ENCODE data around the gene SHANK3.

The SHANK3 gene

GRCh38 chr22:50711446-50712340, 39.1 kb downstream of the SHANK3 start:
- no peak overlapping the region for H3K4me2 ChIP-seq (ENCODE audit: low read depth, low read length, poor library complexity, severe bottlenecking)

GRCh38 chr22:50712341-50713007, 39.9 kb downstream of the SHANK3 start:
- Histone ChIP-seq H3K36me3 (ENCODE audit: low read length) (no peaks in the 10 kb centered on the region), H3K9me2 (replicated peaks; ENCODE audit: insufficient read depth, low read length) (no peaks in the 10 kb centered on the region), H4K20me1 (ENCODE audit: low read depth, low read length) (no peaks in the 10 kb centered on the region), H3K4me3 (ENCODE audit: insufficient read depth, low read length, poor library complexity, severe bottlenecking) (no peak overlapping the region), H3K9me3 (ENCODE audit: insufficient read depth, low read length) (no peaks in the 10 kb centered on the region), H3K27ac (ENCODE audit: low read depth, low read length) (no peak overlapping the region), H3F3A (ENCODE audit: insufficient read depth) (no peaks in the 10 kb centered on the region), H3K9ac (ENCODE audit: low read length) (no peak overlapping the region), H3K79me2 (ENCODE audit: insufficient read depth, low read length) (no peaks in the 10 kb centered on the region), H3K27me3 (ENCODE audit: low read length) (no peaks in the 10 kb centered on the region), H3K4me2 (ENCODE audit: low read depth, low read length, poor library complexity, severe bottlenecking) (no peak overlapping the region), H2AFZ (ENCODE audit: low read depth, low read length, severe bottlenecking) (no peak overlapping the region)
- TF ChIP-seq EZH2phosphoT487 (conservative IDR thresholded peaks at IDR 0.05; ENCODE audit: low read length), result no peak
- no peak for TF ChIP-seq CTCF (IDR thresholded peaks at IDR 0.05; ENCODE audit: insufficient read depth, low read length, poor library complexity, severe bottlenecking)

More at GRCh38 chr22:50711446-50712340, 39.1 kb downstream of the SHANK3 start:
- TF ChIP-seq EZH2phosphoT487 (conservative IDR thresholded peaks at IDR 0.05; ENCODE audit: low read length) (no peak), CTCF (IDR thresholded peaks at IDR 0.05; ENCODE audit: insufficient read depth, low read length, poor library complexity, severe bottlenecking) (no peak)
- Histone ChIP-seq H3K27me3 (ENCODE audit: low read length) (no peaks in the 10 kb centered on the region), H3K79me2 (ENCODE audit: insufficient read depth, low read length) (no peaks in the 10 kb centered on the region), H2AFZ (ENCODE audit: low read depth, low read length, severe bottlenecking) (no peak overlapping the region), H3K36me3 (ENCODE audit: low read length) (no peaks in the 10 kb centered on the region), H3K4me3 (ENCODE audit: insufficient read depth, low read length, poor library complexity, severe bottlenecking) (no peak overlapping the region), H3K9me2 (replicated peaks; ENCODE audit: insufficient read depth, low read length) (no peaks in the 10 kb centered on the region), H3K9me3 (ENCODE audit: insufficient read depth, low read length) (no peaks in the 10 kb centered on the region), H3K27ac (ENCODE audit: low read depth, low read length) (no peak overlapping the region), H3K9ac (ENCODE audit: low read length) (no peak overlapping the region), H3F3A (ENCODE audit: insufficient read depth) (no peaks in the 10 kb centered on the region), H4K20me1 (ENCODE audit: low read depth, low read length) (no peaks in the 10 kb centered on the region)

GRCh38 chr22:50713008-50713385, 40.4 kb downstream of the SHANK3 start:
- no peak overlapping the region for H3K4me2 ChIP-seq (ENCODE audit: low read depth, low read length, poor library complexity, severe bottlenecking)
- H3K9me2 ChIP-seq (replicated peaks; ENCODE audit: insufficient read depth, low read length), result no peaks in the 10 kb centered on the region
- H3K79me2 ChIP-seq (ENCODE audit: insufficient read depth, low read length), result no peaks in the 10 kb centered on the region
- no peak overlapping the region for H3K9ac ChIP-seq (ENCODE audit: low read length)
- no peak overlapping the region for H3K27ac ChIP-seq (ENCODE audit: low read depth, low read length)
- H4K20me1 ChIP-seq (ENCODE audit: low read depth, low read length), result no peaks in the 10 kb centered on the region
- H3K9me3 ChIP-seq (ENCODE audit: insufficient read depth, low read length), result no peaks in the 10 kb centered on the region
- no peaks in the 10 kb centered on the region for H3K36me3 ChIP-seq (ENCODE audit: low read length)
- no peak for TF ChIP-seq CTCF (IDR thresholded peaks at IDR 0.05; ENCODE audit: insufficient read depth, low read length, poor library complexity, severe bottlenecking)
- no peak for TF ChIP-seq EZH2phosphoT487 (conservative IDR thresholded peaks at IDR 0.05; ENCODE audit: low read length)
- no peak overlapping the region for H3K4me3 ChIP-seq (ENCODE audit: insufficient read depth, low read length, poor library complexity, severe bottlenecking)
- no peak overlapping the region for H2AFZ ChIP-seq (ENCODE audit: low read depth, low read length, severe bottlenecking)
- no peaks in the 10 kb centered on the region for H3F3A ChIP-seq (ENCODE audit: insufficient read depth)
- no peaks in the 10 kb centered on the region for H3K27me3 ChIP-seq (ENCODE audit: low read length)

All from SU-DHL-6 (cell line).